GM13976 (cell line): ENCODE results near the gene MAJIN.

Experiments used
- DNase-seq: peaks from one replicate; pipeline ENCODE4 v3.0.0; 2012; ENCODE audit warnings: low spot score
- CTCF ChIP-seq: IDR thresholded peaks from 2 replicates; pipeline ENCODE4 v1.5.1; 2012; ENCODE audit warnings: borderline replicate concordance, mild to moderate bottlenecking; ENCODE audit not compliant: insufficient read depth; ENCODE audit errors: extremely low read depth, missing control alignments, control extremely low read depth
- in situ Hi-C: fragments of 300-500 bp; cut with MboI; formaldehyde crosslinking; loops from one replicate; pipeline ENCODE4 v1.12.0; 2022; ENCODE audit warnings: low sequenced_read_pairs, mixed read lengths, inconsistent platforms; ENCODE audit not compliant: unreplicated experiment

Gene MAJIN

GRCh38 chr11:64892838-64893193 lies 79.1 kb downstream of the MAJIN start:
- TF ChIP-seq CTCF, result no peak
- in situ Hi-C loops, result loop anchor here (5.0 kb wide), 1 partner anchor 46 kb away; no protein-coding TSS in a partner anchor
- DNase-seq, result no peak

- in situ Hi-C loops, result loop anchor here (5.0 kb wide), 1 partner anchor 45 kb away; no protein-coding TSS in a partner anchor
- no peak for TF ChIP-seq CTCF
- DNase-seq, result no peak
These were observed 79.5 kb downstream of the MAJIN start for GRCh38 chr11:64892411-64892831.

GRCh38 chr11:64891880-64892279 lies 80.0 kb downstream of the MAJIN start:
- no peak for DNase-seq
- in situ Hi-C loops, result loop anchor here (5.0 kb wide), 1 partner anchor 45 kb away; no protein-coding TSS in a partner anchor
- no peak for TF ChIP-seq CTCF

- no peak for DNase-seq
- no peak for TF ChIP-seq CTCF
- in situ Hi-C loops, result loop anchor here (5.0 kb wide), 1 partner anchor 44 kb away; no protein-coding TSS in a partner anchor
These were observed 80.6 kb downstream of the MAJIN start for GRCh38 chr11:64891215-64891848.

- TF ChIP-seq CTCF, result no peak
- in situ Hi-C loops, result loop anchor here (5.0 kb wide), 1 partner anchor 43 kb away; no protein-coding TSS in a partner anchor
- DNase-seq, result no peak
These were observed 81.4 kb downstream of the MAJIN start for GRCh38 chr11:64890522-64890939.

- in situ Hi-C loops, result no loop called here
- TF ChIP-seq CTCF, result no peak
- no peak for DNase-seq
These were observed 83.0 kb downstream of the MAJIN start for GRCh38 chr11:64888729-64889511.
